OCI-LY1 (cell line): Measurements from ENCODE around the gene CUL2.

Source experiments
- CTCF ChIP-seq: fragments of 200-600 bp; sonication (generic), shearing (Covaris generic); IDR thresholded peaks from 2 replicates; pipeline ENCODE4 v1.5.1; 2017; ENCODE audit warnings: mild to moderate bottlenecking, antibody characterized with exemption, low read length, moderate library complexity, mixed read lengths
- EZH2 ChIP-seq: fragments of 200-600 bp; sonication (generic), shearing (Covaris generic); IDR thresholded peaks from 2 replicates; pipeline ENCODE4 v1.8.0; 2017; ENCODE audit warnings: borderline replicate concordance, mixed run types, mild to moderate bottlenecking, antibody characterized with exemption, low read length, moderate library complexity, mixed read lengths

- TF ChIP-seq EZH2 (no peak), CTCF (no peak)
Observed at GRCh38 chr10:35019041-35020024, 70.8 kb downstream of the CUL2 start.
